GM21447 (cell line): ENCODE results near the gene DPEP2.
"Not testable (repeated sequence)": the region's sequence is repeated elsewhere in the genome, so short reads cannot be mapped to it uniquely, and the experiment has no call there.

Experiments
- ATAC-seq: cut with Tn5 transposase; IDR thresholded peaks from one replicate; pipeline ENCODE4 v1.9.1; 2021; ENCODE audit not compliant: unreplicated experiment

The DPEP2 gene

GRCh38 chr16:67977005-67977404 lies 22.3 kb downstream of the DPEP2 start:
- ATAC-seq = no peak

GRCh38 chr16:67976205-67976604 lies 23.1 kb downstream of the DPEP2 start:
- no peak for ATAC-seq

- no peak for ATAC-seq
Measured at GRCh38 chr16:67975321-67976105, 23.8 kb downstream of the DPEP2 start.

- not testable (repeated sequence) for ATAC-seq
Measured at GRCh38 chr16:67972285-67972684, 27.0 kb downstream of the DPEP2 start.

- ATAC-seq = no peak
Measured at GRCh38 chr16:67971111-67971510, 28.2 kb downstream of the DPEP2 start.

GRCh38 chr16:67969254-67970039 lies 29.8 kb downstream of the DPEP2 start:
- no peak for ATAC-seq

GRCh38 chr16:67968400-67969253 lies 30.7 kb downstream of the DPEP2 start, which contains the start of gene SLC12A4:
Gene SLC12A4 (minus strand): TSS chr16:67968637. CDS start chr16:67968553, 84 bp downstream.
- peak; percentile 76 for ATAC-seq

- ATAC-seq = peak; percentile 29
Measured at GRCh38 chr16:67967958-67968399, 31.3 kb downstream of the DPEP2 start.

- ATAC-seq = no peak
Measured at GRCh38 chr16:67967183-67967957, 31.9 kb downstream of the DPEP2 start.

GRCh38 chr16:67966549-67967182 lies 32.6 kb downstream of the DPEP2 start:
- no peak for ATAC-seq

- ATAC-seq = no peak
Measured at GRCh38 chr16:67965668-67966548, 33.4 kb downstream of the DPEP2 start.

- no peak for ATAC-seq
Measured at GRCh38 chr16:67964477-67965131, 34.7 kb downstream of the DPEP2 start.

- ATAC-seq = no peak
Measured at GRCh38 chr16:67963662-67964321, 35.5 kb downstream of the DPEP2 start.

GRCh38 chr16:67963292-67963661 lies 36.0 kb downstream of the DPEP2 start:
- ATAC-seq = no peak

GRCh38 chr16:67962135-67962534 lies 37.1 kb downstream of the DPEP2 start:
- ATAC-seq = no peak

GRCh38 chr16:67961551-67961957 lies 37.7 kb downstream of the DPEP2 start:
- ATAC-seq = no peak

- ATAC-seq = no peak
Measured at GRCh38 chr16:67959536-67960329, 39.6 kb downstream of the DPEP2 start.
